HG03097 (cell line): ENCODE results near the gene OSBPL8.
"Not testable (repeated sequence)": the region's sequence is repeated elsewhere in the genome, so short reads cannot be mapped to it uniquely, and the experiment has no call there.

Experiments
- ATAC-seq: cut with Tn5 transposase; IDR thresholded peaks from one replicate; pipeline ENCODE4 v1.9.1; 2021; ENCODE audit not compliant: unreplicated experiment, low FRiP score

The OSBPL8 gene

GRCh38 chr12:76486011-76486410 lies 73.6 kb downstream of the OSBPL8 start:
- no peak for ATAC-seq

DNA sequence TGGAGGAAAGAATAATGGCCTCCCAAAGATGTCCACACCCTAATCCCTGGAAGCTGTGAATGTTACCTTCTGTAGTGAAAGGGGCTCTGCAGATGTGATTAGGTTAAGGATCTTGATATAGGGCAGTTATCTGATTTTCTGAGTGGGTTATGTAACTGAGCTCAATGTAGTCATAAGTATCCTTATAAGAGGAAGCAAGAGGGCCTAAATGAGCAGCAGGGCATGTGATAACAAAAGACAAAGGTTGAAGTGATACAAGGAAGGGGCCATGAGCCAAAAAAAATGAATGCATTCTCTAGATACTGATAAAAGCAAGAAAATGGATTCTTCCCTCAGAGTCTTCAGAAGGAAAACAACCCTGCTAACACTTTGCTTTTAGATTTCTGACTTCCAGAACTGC lies 78.8 kb downstream of the OSBPL8 start:
- no peak for ATAC-seq

GRCh38 chr12:76478045-76478444 lies 81.5 kb downstream of the OSBPL8 start:
- ATAC-seq: no peak

GRCh38 chr12:76472862-76473261 lies 86.7 kb downstream of the OSBPL8 start:
- ATAC-seq: not testable (repeated sequence)

- ATAC-seq: no peak
Measured at GRCh38 chr12:76471579-76471978, 88.0 kb downstream of the OSBPL8 start.

GRCh38 chr12:76470028-76470939 lies 89.3 kb downstream of the OSBPL8 start:
- peak; percentile 81 for ATAC-seq

DNA sequence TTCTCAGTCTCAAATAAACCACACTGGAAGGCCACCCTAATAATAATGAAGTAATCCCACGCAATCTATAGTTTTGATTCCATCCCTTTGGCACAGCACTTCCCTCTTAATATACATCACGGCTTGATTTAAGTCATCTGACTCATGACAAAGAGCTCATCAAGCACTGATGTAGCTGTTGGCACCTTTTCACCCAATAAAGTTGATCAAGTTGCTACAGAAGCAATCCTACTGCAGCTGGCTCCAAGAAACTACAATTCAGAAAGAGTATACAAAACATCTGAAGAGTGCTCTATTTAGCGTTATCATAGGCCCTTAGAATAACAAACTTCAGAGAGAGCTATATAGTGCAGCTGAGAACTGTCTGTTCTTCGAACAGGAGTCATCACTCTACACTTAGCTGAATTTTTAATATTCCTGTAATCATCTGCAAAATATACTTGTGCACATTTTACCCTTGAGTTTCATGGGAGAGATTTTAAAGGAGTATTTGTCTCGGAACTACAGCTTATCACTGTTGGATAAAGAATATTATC lies 94.9 kb downstream of the OSBPL8 start:
- no peak for ATAC-seq

DNA sequence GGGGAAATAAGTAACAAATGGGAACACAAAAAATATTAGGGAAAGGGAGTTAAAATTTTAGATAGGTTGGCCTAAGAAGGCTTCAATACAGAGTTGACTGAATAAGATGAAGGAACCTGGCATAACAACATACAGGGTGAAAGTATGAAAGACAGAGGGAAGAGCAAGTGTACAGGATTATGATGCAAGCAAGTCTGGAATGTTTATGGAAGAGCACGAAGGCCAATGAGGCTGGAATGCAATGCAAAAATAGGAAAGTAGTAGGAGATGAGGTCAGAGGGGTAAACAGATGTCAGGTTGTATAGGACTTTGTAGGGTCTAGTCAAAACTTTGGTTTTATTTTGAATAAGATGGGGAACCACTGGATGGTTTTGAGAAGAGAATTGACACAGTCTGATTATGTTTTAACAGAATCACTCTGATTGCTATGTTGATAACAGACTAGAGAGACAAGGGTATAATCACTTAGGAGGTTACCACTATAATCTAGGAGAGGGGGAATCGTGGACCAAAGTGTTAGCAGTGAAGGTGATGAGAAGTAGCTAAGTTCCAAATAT lies 96.8 kb downstream of the OSBPL8 start:
- no peak for ATAC-seq

- ATAC-seq: no peak
Measured at GRCh38 chr12:76460807-76461206, 98.8 kb downstream of the OSBPL8 start.

GRCh38 chr12:76457818-76458217 lies 101.8 kb downstream of the OSBPL8 start:
- no peak for ATAC-seq

DNA sequence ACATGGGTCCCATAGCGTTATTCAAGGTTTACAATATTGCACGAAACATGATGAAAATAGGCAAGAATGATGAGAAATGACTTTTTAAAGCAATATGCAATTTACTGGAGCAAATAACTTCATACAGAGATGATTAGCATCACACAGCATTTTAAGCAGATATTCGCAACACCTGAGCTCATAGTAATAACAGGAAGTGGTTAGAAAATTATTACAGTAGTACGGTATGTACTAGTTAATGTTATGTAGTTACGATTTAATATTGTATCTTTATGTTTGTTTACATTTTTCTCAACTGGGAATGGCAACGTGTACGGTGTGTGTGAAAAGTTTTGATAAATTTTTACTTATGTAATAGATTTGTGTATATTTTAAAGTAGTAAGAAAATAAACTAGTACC lies 102.6 kb downstream of the OSBPL8 start:
- no peak for ATAC-seq

DNA sequence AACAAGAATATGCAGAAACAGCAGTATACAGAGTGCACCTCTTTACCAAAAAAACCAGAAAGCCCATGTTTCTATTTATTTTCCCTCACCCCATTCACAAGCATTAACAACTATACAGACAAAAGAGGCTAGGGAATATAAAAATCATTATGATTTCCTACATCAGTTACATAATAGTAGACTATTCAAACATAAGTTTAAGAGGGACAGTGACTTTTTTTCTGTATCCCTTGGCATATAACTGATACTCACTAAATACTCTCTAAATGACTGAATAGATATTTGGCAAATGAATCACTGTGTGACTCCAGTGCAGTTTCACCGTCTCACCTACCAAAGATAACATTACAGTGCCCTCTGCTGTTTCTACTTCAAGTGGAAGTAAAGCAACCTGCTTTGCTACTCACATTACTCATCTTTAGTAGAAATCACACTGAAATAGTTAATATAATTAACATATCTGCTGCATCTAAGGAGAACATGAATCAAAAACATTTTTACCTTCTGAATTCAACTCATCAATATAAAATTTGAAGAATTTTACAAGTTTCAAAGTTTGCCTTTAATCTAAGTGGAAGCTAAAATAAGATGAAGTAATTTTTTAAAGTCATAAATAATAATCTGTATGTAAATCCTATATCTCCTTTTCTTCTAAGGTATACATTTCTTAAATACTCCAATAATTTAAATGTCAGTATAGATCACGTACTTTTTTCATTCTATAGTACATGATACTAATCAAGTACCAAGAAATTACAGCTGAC lies 103.8 kb downstream of the OSBPL8 start:
- ATAC-seq: peak; percentile 89

DNA sequence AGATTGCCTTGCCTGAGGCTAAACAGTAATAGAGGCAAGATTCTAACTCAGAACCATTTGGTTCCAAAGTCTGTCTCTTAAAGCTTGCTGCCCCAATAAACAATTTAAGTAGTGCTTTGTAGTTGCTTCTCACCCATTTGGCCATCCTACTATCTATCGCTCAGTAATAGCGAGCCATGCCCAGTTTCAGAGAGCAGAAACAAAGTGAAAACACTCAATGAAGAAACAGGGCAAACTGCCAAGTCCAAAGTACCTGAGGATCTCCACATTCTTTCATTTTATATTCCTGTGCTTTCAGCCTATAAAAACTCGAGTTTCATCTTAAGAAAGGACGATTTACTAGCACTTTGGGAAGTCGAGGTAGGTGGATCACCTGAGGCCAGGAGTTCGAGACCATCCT lies 108.0 kb downstream of the OSBPL8 start:
- ATAC-seq: no peak

GRCh38 chr12:76450690-76451089 lies 108.9 kb downstream of the OSBPL8 start:
- no peak for ATAC-seq

DNA sequence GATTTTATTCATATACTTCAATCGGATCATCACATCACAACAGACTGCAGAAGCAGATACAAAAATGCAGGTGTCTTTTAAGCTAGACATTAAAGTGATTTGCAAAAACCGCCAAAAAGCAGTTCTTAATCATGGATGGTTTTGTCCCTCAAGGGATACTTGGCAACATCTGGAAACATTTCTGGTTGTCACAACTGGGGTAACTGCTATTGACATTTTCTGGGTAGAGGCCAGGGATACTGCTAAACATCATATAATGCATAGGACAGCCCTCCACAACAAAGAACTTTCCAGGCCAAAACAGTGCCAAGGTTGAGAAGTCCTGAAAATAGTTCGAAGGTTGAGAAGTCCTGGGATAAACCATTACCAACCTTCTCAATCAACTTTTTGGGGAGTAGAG lies 109.6 kb downstream of the OSBPL8 start:
- no peak for ATAC-seq

GRCh38 chr12:76449583-76449982 lies 110.0 kb downstream of the OSBPL8 start:
- ATAC-seq: no peak

- ATAC-seq: no peak
Measured at GRCh38 chr12:76449016-76449415, 110.6 kb downstream of the OSBPL8 start.

GRCh38 chr12:76446090-76446489 lies 113.5 kb downstream of the OSBPL8 start:
- no peak for ATAC-seq

DNA sequence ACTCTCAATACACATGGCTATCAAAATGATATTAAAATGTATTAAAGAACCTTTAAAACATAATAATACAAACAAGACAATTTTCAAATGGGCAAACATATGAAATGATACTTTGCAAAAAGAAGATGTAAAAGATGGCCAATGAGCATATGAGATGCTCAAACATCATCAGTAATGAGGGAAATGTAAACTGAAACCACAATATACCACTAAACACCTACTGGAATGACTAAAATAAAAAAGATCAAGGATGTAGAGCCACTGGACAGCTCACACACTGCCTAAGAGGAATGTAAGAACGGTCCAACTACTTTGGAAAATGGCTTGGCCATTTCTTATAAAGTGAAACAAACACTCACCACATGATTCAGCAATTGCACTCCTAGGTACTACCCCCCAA lies 114.1 kb downstream of the OSBPL8 start:
- ATAC-seq: no peak

- no peak for ATAC-seq
Measured at GRCh38 chr12:76444408-76444984, 115.1 kb downstream of the OSBPL8 start.

DNA sequence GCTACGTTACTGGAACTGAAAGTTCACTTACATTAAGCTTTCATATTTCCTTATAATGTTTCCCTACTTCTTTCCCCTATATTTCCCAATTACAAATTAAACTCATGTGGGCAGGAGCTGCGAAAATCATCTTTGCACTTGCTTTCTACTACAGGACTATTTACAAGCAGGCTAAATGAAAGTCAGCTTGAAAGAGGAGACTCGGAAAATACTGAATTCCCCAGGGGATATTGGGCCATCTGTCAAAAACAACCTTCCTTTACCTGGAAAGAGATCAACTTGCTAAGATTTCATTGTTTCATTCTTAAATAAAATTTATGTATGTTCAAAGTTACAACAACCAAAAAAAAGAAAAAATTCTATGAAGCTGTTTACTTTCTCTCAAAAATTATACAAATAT lies 118.6 kb downstream of the OSBPL8 start:
- ATAC-seq: no peak
